K562 (cell line): ENCODE results near the gene PPP6R1. TPM values are rescaled to one million over a fixed set of nuclear protein-coding genes. Genes with fewer than 3 reads are reported as not detected.
A peak's percentile ranks its signal among the peaks of the same experiment; 100 is the strongest.

Source experiments
- ATAC-seq: fragments of 200-7000 bp; cut with Tn5 transposase; 3 replicates; pipeline ENCODE4 v1.9.1; 2020; ENCODE audit warnings: moderate library complexity
- BruUV-seq: library from RNA; stranded (reverse); fragments of 400-500 nt; replicated peaks from 2 replicates; lab custom pipeline; 2021; lab: Mats Ljungman, UMichigan
- CTCF ChIA-PET: fragments of 300-600 bp; formaldehyde crosslinking; extraction: SDS; loops from one replicate; lab custom pipeline; 2021; ENCODE audit warnings: low intra/inter-chr PET ratio; lab: Yijun Ruan, JAX
- POLR2A ChIA-PET: fragments of 300-600, 350-650 bp; sonication (Branson Sonifier 250); formaldehyde crosslinking; extraction: SDS; loops from one replicate; lab custom pipeline; 2021; ENCODE audit warnings: antibody characterized with exemption, inconsistent platforms; lab: Yijun Ruan, JAX
- DNase-seq, 4 experiments: peaks; one replicate each; pipeline versions ENCODE4 v3.0.0 to v3.0.0-alpha.2; 2011 to 2018; ENCODE audit warnings: low spot score in 3 of 4, mixed read lengths in 3 of 4; ENCODE audit errors: extremely low read depth in 1 of 4
- FAIRE-seq: peaks from 2 replicates; lab custom pipeline; 2011; peaks lifted over from hg19 to GRCh38; lab: Jason Lieb, UNC
- H2AFZ ChIP-seq: 2 replicates; pipeline ENCODE4 v1.6.0; 2011; ENCODE audit warnings: low read depth, low read length, control low read depth, inconsistent platforms
- H3K27ac ChIP-seq: fragments of 200-600 bp; 3 replicates; pipeline ENCODE4 v1.8.0; 2011; ENCODE audit warnings: low read depth, mild to moderate bottlenecking, control low read depth, inconsistent platforms, low read length, moderate library complexity, mixed read lengths; ENCODE audit errors: extremely low read depth
- H3K27me3 ChIP-seq, 2 experiments: fragments of 300-600 bp in 1 of 2; 2 replicates in 1 of 2; 3 replicates in 1 of 2; pipeline versions ENCODE4 v1.6.0 to v1.8.0; 2011; ENCODE audit warnings: inconsistent platforms in 2 of 2, low read length in 2 of 2, mild to moderate bottlenecking in 1 of 2, mixed read lengths in 1 of 2, moderate library complexity in 1 of 2; ENCODE audit not compliant: control insufficient read depth in 2 of 2, insufficient read depth in 2 of 2
- H3K36me3 ChIP-seq: fragments of 300-600 bp; 3 replicates; pipeline ENCODE4 v1.8.0; 2011; ENCODE audit warnings: mild to moderate bottlenecking, low read length, inconsistent platforms; ENCODE audit not compliant: control insufficient read depth, insufficient read depth
- H3K4me1 ChIP-seq, 2 experiments: fragments of 200-600 bp in 1 of 2; replicated peaks in 1 of 2; 2 replicates in 1 of 2; 3 replicates in 1 of 2; pipeline versions ENCODE4 v1.5.1 to v1.8.0; 2011; ENCODE audit warnings: inconsistent platforms in 2 of 2, low read length in 2 of 2, mild to moderate bottlenecking in 1 of 2, mixed read lengths in 1 of 2, moderate library complexity in 1 of 2; ENCODE audit not compliant: control insufficient read depth in 2 of 2, insufficient read depth in 2 of 2
- H3K4me2 ChIP-seq: 2 replicates; pipeline ENCODE4 v1.6.1; 2011; ENCODE audit warnings: low read length, control low read depth, inconsistent platforms, mixed read lengths; ENCODE audit not compliant: insufficient read depth
- H3K4me3 ChIP-seq: fragments of 200-600 bp; sonication (generic), shearing (Covaris generic); 2 replicates; pipeline ENCODE4 v1.5.1; 2016; ENCODE audit warnings: control low read depth, inconsistent platforms
- H3K79me2 ChIP-seq: fragments of 200-600 bp; 3 replicates; pipeline ENCODE4 v1.8.0; 2011; ENCODE audit warnings: low read length, inconsistent platforms; ENCODE audit not compliant: control insufficient read depth, insufficient read depth
- H3K9ac ChIP-seq, 2 experiments: 2 replicates each; pipeline versions ENCODE4 v1.6.0 to v1.6.1; 2011; ENCODE audit warnings: low read depth in 2 of 2, low read length in 2 of 2, control low read depth in 1 of 2, inconsistent platforms in 1 of 2, mild to moderate bottlenecking in 1 of 2, mixed read lengths in 1 of 2; ENCODE audit not compliant: insufficient read depth in 1 of 2
- H3K9me1 ChIP-seq: one replicate; pipeline ENCODE4 v1.6.0; 2011; ENCODE audit warnings: inconsistent platforms, mild to moderate bottlenecking, low read length, moderate library complexity; ENCODE audit not compliant: control insufficient read depth, insufficient read depth
- H3K9me3 ChIP-seq: replicated peaks from 2 replicates; pipeline ENCODE4 v1.5.1; 2011; ENCODE audit warnings: low read depth, low read length, inconsistent platforms; ENCODE audit not compliant: control insufficient read depth, insufficient read depth
- H4K20me1 ChIP-seq: replicated peaks from 2 replicates; pipeline ENCODE4 v1.6.1; 2011; ENCODE audit warnings: low read length, inconsistent platforms, mixed read lengths; ENCODE audit not compliant: control insufficient read depth, insufficient read depth
- C11orf30 ChIP-seq: fragments of 450-650 bp; IDR thresholded peaks from 2 replicates; pipeline ENCODE4 v1.6.1; 2016; ENCODE audit warnings: low read depth, mild to moderate bottlenecking
- CBFA2T3 ChIP-seq: fragments of 450-650 bp; IDR thresholded peaks from 2 replicates; pipeline ENCODE4 v1.6.1; 2017
- DACH1 ChIP-seq: fragments of 450-650 bp; IDR thresholded peaks from 2 replicates; pipeline ENCODE4 v1.6.1; 2018; ENCODE audit not compliant: partially characterized antibody
- GMEB1 ChIP-seq: fragments of 250-450 bp; sonication (Bioruptor Pico); IDR thresholded peaks from 2 replicates; pipeline ENCODE4 v1.4.0; 2020; ENCODE audit warnings: mild to moderate bottlenecking
- GTF2E2 ChIP-seq: fragments of 200-800 bp; sonication (Bioruptor generic); IDR thresholded peaks from 2 replicates; pipeline ENCODE4 v1.6.1; 2016; ENCODE audit warnings: missing genetic modification characterization, missing compliant biosample characterization
- MTA3 ChIP-seq: fragments of 450-650 bp; formaldehyde crosslinking; IDR thresholded peaks from 2 replicates; pipeline ENCODE4 v1.6.1; 2017; ENCODE audit warnings: mild to moderate bottlenecking, borderline replicate concordance
- NELFE ChIP-seq: IDR thresholded peaks from 2 replicates; pipeline ENCODE4 v1.6.1; 2011; ENCODE audit warnings: mild to moderate bottlenecking; ENCODE audit not compliant: insufficient read depth, insufficient read length
- POLR2H ChIP-seq: IDR thresholded peaks from 2 replicates; pipeline ENCODE4 v1.6.1; 2016; ENCODE audit warnings: missing genetic modification characterization, low read depth, mild to moderate bottlenecking, control low read depth, missing compliant biosample characterization, moderate library complexity
- POLR3A ChIP-seq: IDR thresholded peaks from 2 replicates; pipeline ENCODE4 v1.6.1; 2011; ENCODE audit warnings: borderline replicate concordance, mild to moderate bottlenecking, moderate library complexity; ENCODE audit not compliant: insufficient read length, insufficient read depth; ENCODE audit errors: extremely low read depth
- RBFOX2 ChIP-seq: fragments of 200-400 bp; formaldehyde crosslinking; IDR thresholded peaks from 2 replicates; pipeline ENCODE4 v1.6.1; 2017; ENCODE audit warnings: low read depth, mild to moderate bottlenecking, low read length, moderate library complexity
- TCF7 ChIP-seq: sonication (generic); IDR thresholded peaks from 2 replicates; pipeline ENCODE4 v1.6.1; 2016; ENCODE audit warnings: antibody characterized with exemption, borderline replicate concordance
- USF1 ChIP-seq: sonication (generic); formaldehyde crosslinking; IDR thresholded peaks from 2 replicates; pipeline ENCODE4 v1.9.0; 2022; ENCODE audit warnings: mild to moderate bottlenecking, missing genetic modification reagents
- WGBS: fragments of 100-300 bp; shearing (Covaris generic); methylation state at CpG from one replicate; pipeline ENCODE4 v1.1.6; 2016; ENCODE audit warnings: low coverage, mixed read lengths; ENCODE audit not compliant: insufficient coverage; ENCODE audit errors: missing lambda C conversion rate; 5-methylcytosine and 5-hydroxymethylcytosine counted together
- in situ Hi-C: fragments of 300-500 bp; cut with MboI; formaldehyde crosslinking; loops from 4 replicates; pipeline ENCODE4 v1.15.0; 2018; ENCODE audit warnings: inconsistent platforms, mixed read lengths
- intact Hi-C: fragments of 100-400 bp; cut with micrococcal nuclease; formaldehyde crosslinking; loops from 2 replicates; pipeline ENCODE4 v1.14.2; 2022
- polyA plus RNA-seq, 8 experiments: library from polyadenylated mRNA; depleted of rRNA in 4 of 8; stranded (reverse) in 5 of 8; unstranded in 3 of 8; fragments of >200 nt; fragmentation: Nextera tagmentation in 2 of 8; fragmentation: Illumina TruSeq in 1 of 8; extraction: Ambion mirVana in 2 of 8; extraction: Trizol in 1 of 8; gene quantifications; 2 replicates each; pipeline versions ENCODE4 v1.2.1 to v1.2.3, GENCODE V29; 2011 to 2014; ENCODE audit warnings: inconsistent platforms in 1 of 8, missing spikeins in 1 of 8
- total RNA-seq, 7 experiments: library from RNA; depleted of rRNA in 6 of 7; stranded (reverse); fragments of >200 nt in 6 of 7; fragmentation: Illumina TruSeq in 2 of 7; extraction: Trizol in 2 of 7; gene quantifications; 2 replicates each; pipeline versions ENCODE4 v1.2.1 to v1.2.3, GENCODE V29; 2011 to 2021; ENCODE audit warnings: low replicate concordance in 1 of 7
- TF ChIP-seq, protein P1 (sequence below): fragments of 250-450 bp; sonication (Bioruptor Pico); IDR thresholded peaks from 2 replicates; pipeline ENCODE4 v1.4.0; 2020; ENCODE audit warnings: mild to moderate bottlenecking, moderate library complexity
- TF ChIP-seq, protein P2 (sequence below): fragments of 250-450 bp; sonication (Bioruptor Pico); IDR thresholded peaks from 2 replicates; pipeline ENCODE4 v1.8.0; 2022; ENCODE audit warnings: inconsistent platforms, mild to moderate bottlenecking, moderate library complexity, borderline replicate concordance
- TF ChIP-seq, protein P3 (sequence below): sonication (generic); formaldehyde crosslinking; IDR thresholded peaks from 2 replicates; pipeline ENCODE4 v1.8.0; 2023; ENCODE audit warnings: mild to moderate bottlenecking, missing genetic modification reagents

The PPP6R1 gene
- total and polyA plus RNA-seq, 9 of the 15 experiments (the other 6 are each of a cell fraction or from before 2014, with no cell fraction given) = 0.48 to 135 (median 37.2) TPM

DNA sequence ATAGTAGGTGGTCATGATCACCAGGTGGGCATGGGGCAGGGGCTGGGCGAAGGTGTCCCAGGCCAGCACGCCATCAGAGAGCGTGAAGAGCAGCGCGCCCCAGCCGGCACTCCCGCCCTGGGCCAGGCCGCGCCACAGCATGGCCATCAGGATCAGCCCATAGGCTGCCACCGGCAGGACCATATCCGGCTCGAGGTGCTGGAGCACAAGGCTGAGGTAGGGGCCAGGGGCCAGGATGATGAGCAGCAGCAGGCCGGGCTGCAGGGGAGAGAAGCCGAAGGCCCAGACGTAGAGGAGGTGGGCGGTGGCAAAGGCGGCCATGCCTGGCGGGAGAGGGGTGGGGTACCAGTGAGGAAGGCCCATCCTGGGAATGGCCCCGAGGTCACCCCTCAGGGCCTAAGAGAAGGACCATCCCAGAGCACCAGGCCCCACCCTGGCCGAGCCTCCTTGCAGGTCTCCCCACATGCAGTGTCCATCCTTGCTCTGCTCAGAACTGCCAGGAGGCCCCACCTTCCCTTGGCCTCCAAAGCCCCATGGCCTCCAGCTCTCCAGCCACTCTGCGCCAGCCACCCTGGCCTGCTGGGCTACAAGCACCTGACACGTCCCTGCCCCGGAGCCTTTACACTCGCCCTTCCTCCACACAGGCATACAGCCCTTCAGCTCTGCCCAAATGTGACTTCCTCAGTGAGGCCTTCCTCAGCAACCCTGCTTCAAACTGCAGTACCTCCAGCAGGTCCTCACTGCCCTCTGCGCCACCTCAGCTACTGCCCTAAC, 31.4 kb downstream of the PPP6R1 start:
- Histone ChIP-seq H3K4me1 (peaks cover 0 to 52% of the 10 kb centered on the region in 2 experiments; a peak in 2 of 5 replicates), H3K4me3 (no peak overlapping the region), H3K27ac (no peak overlapping the region), H3K9me1 (peaks cover 3% of the 10 kb centered on the region), H4K20me1 (no peaks in the 10 kb centered on the region), H3K79me2 (no peaks in the 10 kb centered on the region), H3K36me3 (peaks cover 70% of the 10 kb centered on the region; the same call in 1 of the 3 replicates), H3K9ac (peak overlapping the region in 1 of 2 experiments; percentile 33; a peak in 1 of 4 replicates), H3K4me2 (no peak overlapping the region), H3K9me3 (no peaks in the 10 kb centered on the region), H3K27me3 (no peaks in the 10 kb centered on the region), H2AFZ (no peak overlapping the region)
- DNase-seq (peak in 1 of 4 experiments; percentile 10), FAIRE-seq (no peak), ATAC-seq (peak; percentile 5; the same call in 2 of the 3 replicates)
- POLR2A ChIA-PET = interaction anchor here (0.6 to 2.2 kb wide), 6 partner anchors 11 to 361 kb away, joined by 3 to 13 read pairs (median 5); partner anchors contain the start of gene PPP6R1
- WGBS = 92% methylated on average over 18 of the region's 25 CpGs
- intact Hi-C loops (no loop called here), in situ Hi-C loops (no loop called here)
- BruUV-seq = no TSS peak
- CTCF ChIA-PET = no interaction called here
- no peak for TF ChIP-seq NELFE
- no peak for TF ChIP-seq C11orf30
- TF ChIP-seq MTA3 = no peak
- TF ChIP-seq DACH1 = no peak
- TF ChIP-seq, protein P1, sequence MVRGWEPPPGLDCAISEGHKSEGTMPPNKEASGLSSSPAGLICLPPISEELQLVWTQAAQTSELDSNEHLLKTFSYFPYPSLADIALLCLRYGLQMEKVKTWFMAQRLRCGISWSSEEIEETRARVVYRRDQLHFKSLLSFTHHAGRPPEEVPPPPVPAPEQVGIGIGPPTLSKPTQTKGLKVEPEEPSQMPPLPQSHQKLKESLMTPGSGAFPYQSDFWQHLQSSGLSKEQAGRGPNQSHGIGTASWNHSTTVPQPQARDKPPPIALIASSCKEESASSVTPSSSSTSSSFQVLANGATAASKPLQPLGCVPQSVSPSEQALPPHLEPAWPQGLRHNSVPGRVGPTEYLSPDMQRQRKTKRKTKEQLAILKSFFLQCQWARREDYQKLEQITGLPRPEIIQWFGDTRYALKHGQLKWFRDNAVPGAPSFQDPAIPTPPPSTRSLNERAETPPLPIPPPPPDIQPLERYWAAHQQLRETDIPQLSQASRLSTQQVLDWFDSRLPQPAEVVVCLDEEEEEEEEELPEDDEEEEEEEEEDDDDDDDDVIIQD (CRISPR knock-in tag) = no peak
- peak; percentile 16; the same call in 1 of the 2 replicates for TF ChIP-seq RBFOX2
- TF ChIP-seq GTF2E2 (tag) = no peak
- no peak for TF ChIP-seq CBFA2T3
- no peak for TF ChIP-seq POLR2H (tag)
- no peak for TF ChIP-seq TCF7
- no peak for TF ChIP-seq USF1 (CRISPR knock-in tag)
- TF ChIP-seq, protein P2, sequence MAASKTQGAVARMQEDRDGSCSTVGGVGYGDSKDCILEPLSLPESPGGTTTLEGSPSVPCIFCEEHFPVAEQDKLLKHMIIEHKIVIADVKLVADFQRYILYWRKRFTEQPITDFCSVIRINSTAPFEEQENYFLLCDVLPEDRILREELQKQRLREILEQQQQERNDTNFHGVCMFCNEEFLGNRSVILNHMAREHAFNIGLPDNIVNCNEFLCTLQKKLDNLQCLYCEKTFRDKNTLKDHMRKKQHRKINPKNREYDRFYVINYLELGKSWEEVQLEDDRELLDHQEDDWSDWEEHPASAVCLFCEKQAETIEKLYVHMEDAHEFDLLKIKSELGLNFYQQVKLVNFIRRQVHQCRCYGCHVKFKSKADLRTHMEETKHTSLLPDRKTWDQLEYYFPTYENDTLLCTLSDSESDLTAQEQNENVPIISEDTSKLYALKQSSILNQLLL (CRISPR knock-in tag) = no peak
- no peak for TF ChIP-seq GMEB1 (CRISPR knock-in tag)
- TF ChIP-seq, protein P3, sequence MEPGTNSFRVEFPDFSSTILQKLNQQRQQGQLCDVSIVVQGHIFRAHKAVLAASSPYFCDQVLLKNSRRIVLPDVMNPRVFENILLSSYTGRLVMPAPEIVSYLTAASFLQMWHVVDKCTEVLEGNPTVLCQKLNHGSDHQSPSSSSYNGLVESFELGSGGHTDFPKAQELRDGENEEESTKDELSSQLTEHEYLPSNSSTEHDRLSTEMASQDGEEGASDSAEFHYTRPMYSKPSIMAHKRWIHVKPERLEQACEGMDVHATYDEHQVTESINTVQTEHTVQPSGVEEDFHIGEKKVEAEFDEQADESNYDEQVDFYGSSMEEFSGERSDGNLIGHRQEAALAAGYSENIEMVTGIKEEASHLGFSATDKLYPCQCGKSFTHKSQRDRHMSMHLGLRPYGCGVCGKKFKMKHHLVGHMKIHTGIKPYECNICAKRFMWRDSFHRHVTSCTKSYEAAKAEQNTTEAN (CRISPR knock-in tag) = no peak
- TF ChIP-seq POLR3A = no peak
